Dedifferentiated amniotic fluid mesenchymal stem cell (primary cell): ENCODE measurements around the gene GCHFR.

ENCODE experiments used
- DNase-seq: peaks from one replicate; pipeline ENCODE4 v3.0.0-alpha.2; 2016; ENCODE audit errors: extremely low spot score

The GCHFR gene

DNA sequence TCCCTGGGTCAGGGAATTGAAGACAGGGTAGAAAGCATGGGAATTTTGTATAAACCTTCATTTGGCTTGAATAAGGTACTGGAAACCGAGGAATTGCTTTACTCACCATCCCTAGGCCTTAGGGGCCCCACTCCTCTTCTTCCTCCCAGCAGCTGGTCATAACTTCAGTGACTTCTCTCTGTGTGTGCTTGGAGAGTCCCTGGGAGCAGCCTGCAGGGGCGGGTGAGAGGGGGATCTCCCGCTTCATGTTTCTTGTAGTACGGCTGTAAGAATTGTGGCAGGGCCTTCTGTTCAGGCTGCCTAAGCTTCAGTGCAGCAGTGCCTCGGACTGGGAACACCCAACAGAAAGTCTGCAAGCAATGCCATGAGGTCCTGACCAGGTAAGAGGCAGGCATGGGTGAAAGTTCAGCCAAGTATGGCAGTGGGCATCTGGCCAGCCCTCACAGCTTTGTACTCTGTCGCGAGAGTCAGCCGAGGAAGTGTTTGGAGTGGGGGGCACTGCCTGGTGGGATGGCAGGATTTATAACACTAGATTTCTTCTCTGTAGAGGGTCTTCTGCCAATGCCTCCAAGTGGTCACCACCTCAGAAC lies 45.1 kb downstream of the GCHFR start:
- DNase-seq: no peak

DNA sequence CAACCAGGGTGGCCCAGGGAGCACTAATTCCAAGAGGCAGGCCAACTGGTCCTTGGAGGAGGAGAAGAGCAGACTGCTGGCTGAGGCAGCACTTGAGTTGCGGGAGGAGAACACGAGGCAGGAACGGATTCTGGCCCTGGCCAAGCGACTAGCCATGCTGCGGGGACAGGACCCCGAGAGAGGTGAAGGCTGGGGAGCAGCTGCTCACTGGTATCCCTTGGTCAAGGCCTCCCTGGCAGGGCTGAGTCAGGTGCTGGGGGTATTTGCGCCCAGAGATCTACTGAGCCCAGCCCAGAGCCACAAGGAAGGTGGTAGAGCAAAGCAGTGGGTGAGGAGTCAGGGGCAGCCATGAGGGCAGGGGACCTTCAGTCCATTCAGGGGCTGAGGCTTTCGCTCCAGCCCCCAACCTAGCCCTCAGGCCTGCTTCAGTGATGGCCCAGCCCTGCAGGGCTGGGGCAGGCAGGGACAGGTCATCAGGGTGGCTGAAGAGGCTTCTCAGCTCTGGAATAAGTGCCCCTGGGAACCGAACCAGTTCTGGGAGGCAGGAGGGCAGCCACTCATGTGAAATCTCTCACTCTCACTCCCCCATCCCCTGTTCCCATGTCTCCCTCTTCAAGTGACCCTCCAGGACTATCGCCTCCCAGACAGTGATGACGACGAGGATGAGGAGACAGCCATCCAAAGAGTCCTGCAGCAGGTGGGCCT lies 49.0 kb downstream of the GCHFR start:
- DNase-seq: no peak

DNA sequence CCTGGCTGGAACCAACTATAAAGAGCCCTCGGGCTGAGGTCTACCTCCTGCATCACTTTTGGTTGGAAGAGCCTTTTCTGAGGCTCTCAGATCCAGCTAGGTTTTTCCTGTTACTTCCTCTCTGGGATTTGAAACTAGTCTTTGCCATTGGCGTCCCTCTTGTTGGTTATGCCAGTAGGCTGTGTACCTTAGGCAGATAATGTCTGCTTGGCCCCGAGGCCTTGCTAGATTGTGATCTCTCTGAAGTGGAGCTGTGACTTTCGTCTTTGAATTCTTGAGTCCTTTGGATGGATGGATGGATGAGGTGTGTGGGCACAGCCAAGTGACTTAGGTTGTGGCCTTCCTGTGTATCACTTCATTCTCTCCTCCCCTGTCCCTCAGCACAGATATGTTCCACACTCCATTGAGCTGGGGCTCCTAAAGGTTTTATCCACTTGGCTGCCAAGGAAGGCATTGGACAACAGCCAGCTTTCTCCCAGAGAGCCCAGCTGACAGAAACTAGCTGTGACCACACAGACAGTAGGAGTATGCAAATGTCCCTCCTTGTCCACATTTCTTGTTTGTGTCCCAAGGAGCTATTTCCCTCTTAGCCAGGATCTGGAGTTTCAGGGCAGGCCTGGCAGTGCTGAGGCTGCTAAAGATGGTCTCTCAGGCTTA lies 51.3 kb downstream of the GCHFR start:
- DNase-seq: no peak
